Measurements from ENCODE around the gene BAX. TPM values are rescaled to one million over a fixed set of nuclear protein-coding genes. Genes with fewer than 3 reads are reported as not detected.

BAX gene
- total RNA-seq, 4 donors from 2014 or later: 25.1 to 29.6 (median 27.5) TPM

- no peaks in the 10 kb centered on the region for H3K4me1 ChIP-seq
- no peaks in the 10 kb centered on the region for H3K36me3 ChIP-seq
- no peaks in the 10 kb centered on the region for H3K9me3 ChIP-seq
- no peak for DNase-seq (ENCODE audit: low spot score in 2 of 2)
- no peak overlapping the region for H3K27ac ChIP-seq
- no peak overlapping the region for H3K4me3 ChIP-seq
- no peak for TF ChIP-seq POLR2AphosphoS5 (IDR thresholded peaks at IDR 0.05)
- TF ChIP-seq CTCF (IDR thresholded peaks at IDR 0.05): no peak
- no peak for TF ChIP-seq EP300 (IDR thresholded peaks at IDR 0.05)
- WGBS: 88% methylated on average over 3 of the region's 3 CpGs
- H3K27me3 ChIP-seq: no peaks in the 10 kb centered on the region
These were observed 7.5 kb upstream of the BAX start for GRCh38 chr19:48947258-48947542.

- WGBS: 66% methylated on average over 3 of the region's 3 CpGs
- Histone ChIP-seq H3K4me3 (no peak overlapping the region), H3K9me3 (no peaks in the 10 kb centered on the region), H3K27ac (no peak overlapping the region), H3K36me3 (no peaks in the 10 kb centered on the region), H3K4me1 (peaks cover 6% of the 10 kb centered on the region), H3K27me3 (no peaks in the 10 kb centered on the region)
- TF ChIP-seq CTCF (IDR thresholded peaks at IDR 0.05) (no peak), POLR2AphosphoS5 (IDR thresholded peaks at IDR 0.05) (no peak), EP300 (IDR thresholded peaks at IDR 0.05) (no peak), POLR2A (IDR thresholded peaks at IDR 0.05) (no peak)
- DNase-seq (ENCODE audit: low spot score in 2 of 2): no peak
These were observed 4.5 kb upstream of the BAX start for GRCh38 chr19:48950159-48950558.

GRCh38 chr19:48950830-48951519 is 3.7 kb upstream of the BAX start:
- Histone ChIP-seq H3K4me1 (peaks cover 14% of the 10 kb centered on the region), H3K27me3 (no peaks in the 10 kb centered on the region), H3K36me3 (no peaks in the 10 kb centered on the region), H3K27ac (no peak overlapping the region), H3K4me3 (no peak overlapping the region), H3K9me3 (no peaks in the 10 kb centered on the region)
- TF ChIP-seq EP300 (IDR thresholded peaks at IDR 0.05) (no peak), CTCF (IDR thresholded peaks at IDR 0.05) (no peak), POLR2AphosphoS5 (IDR thresholded peaks at IDR 0.05) (no peak), POLR2A (IDR thresholded peaks at IDR 0.05) (no peak)
- 65% methylated on average over 9 of the region's 9 CpGs for whole genome bisulfite sequencing
- no peak for DNase-seq (ENCODE audit: low spot score in 2 of 2)

- DNase-seq (ENCODE audit: low spot score in 2 of 2): no peak
These were observed 1.5 kb upstream of the BAX start for GRCh38 chr19:48953141-48953540.

More at GRCh38 chr19:48953141-48953540, 1.5 kb upstream of the BAX start:
- WGBS: 82% methylated on average over 4 of the region's 4 CpGs
- H3K36me3 ChIP-seq: no peaks in the 10 kb centered on the region
- no peaks in the 10 kb centered on the region for H3K27me3 ChIP-seq
- TF ChIP-seq POLR2A (IDR thresholded peaks at IDR 0.05): no peak
- TF ChIP-seq POLR2AphosphoS5 (IDR thresholded peaks at IDR 0.05): no peak
- TF ChIP-seq CTCF (IDR thresholded peaks at IDR 0.05): no peak
- TF ChIP-seq EP300 (IDR thresholded peaks at IDR 0.05): no peak
- no peaks in the 10 kb centered on the region for H3K9me3 ChIP-seq
- no peak overlapping the region for H3K4me3 ChIP-seq
- no peak overlapping the region for H3K27ac ChIP-seq
- peaks cover 18% of the 10 kb centered on the region for H3K4me1 ChIP-seq
